HepG2 (cell line): ENCODE results near the gene MTHFD2. TPM values are rescaled to one million over a fixed set of nuclear protein-coding genes. Genes with fewer than 3 reads are reported as not detected.

Experiments used
- ATAC-seq: fragments of 200-7000 bp; cut with Tn5 transposase; 3 replicates; pipeline ENCODE4 v1.9.1; 2020; ENCODE audit warnings: mild to moderate bottlenecking, moderate library complexity
- BruUV-seq: library from RNA; stranded (reverse); fragments of 400-500 nt; replicated peaks from 2 replicates; lab custom pipeline; 2021; lab: Mats Ljungman, UMichigan
- CTCF ChIA-PET: fragments of 300-600 bp; formaldehyde crosslinking; extraction: SDS; loops from one replicate; lab custom pipeline; 2021; ENCODE audit warnings: low total read pairs, inconsistent platforms, low intra/inter-chr PET ratio; lab: Yijun Ruan, JAX
- POLR2A ChIA-PET: fragments of 350-600 bp; sonication (Branson Sonifier 250); formaldehyde crosslinking; loops from one replicate; lab custom pipeline; 2020; ENCODE audit warnings: antibody characterized with exemption, inconsistent platforms; lab: Yijun Ruan, JAX
- DNase-seq: peaks from one replicate; pipeline ENCODE4 v3.0.0-alpha.2; 2015; ENCODE audit warnings: low spot score
- FAIRE-seq: peaks from 3 replicates; lab custom pipeline; 2011; peaks lifted over from hg19 to GRCh38; lab: Jason Lieb, UNC
- H2AFZ ChIP-seq: one replicate; pipeline ENCODE4 v1.6.1; 2011; ENCODE audit warnings: low read length, inconsistent platforms
- H3K27ac ChIP-seq: fragments of 300-600 bp; 3 replicates; pipeline ENCODE4 v1.8.0; 2011; ENCODE audit warnings: mixed run types, mild to moderate bottlenecking, mixed read lengths, low read length, inconsistent platforms; ENCODE audit not compliant: insufficient read depth; ENCODE audit errors: extremely low read length
- H3K27me3 ChIP-seq, 2 experiments: fragments of 200-600 bp in 1 of 2; 2 replicates in 1 of 2; 3 replicates in 1 of 2; pipeline versions ENCODE4 v1.6.0 to v1.8.0; 2011; ENCODE audit warnings: low read length in 2 of 2, mild to moderate bottlenecking in 2 of 2, moderate library complexity in 2 of 2, inconsistent platforms in 1 of 2; ENCODE audit not compliant: insufficient read depth in 2 of 2, control insufficient read depth in 1 of 2
- H3K36me3 ChIP-seq, 2 experiments: fragments of 200-600 bp in 1 of 2; replicated peaks in 1 of 2; 2 replicates in 1 of 2; 3 replicates in 1 of 2; pipeline versions ENCODE4 v1.5.1 to v1.8.0; 2011; ENCODE audit warnings: low read length in 2 of 2, inconsistent platforms in 1 of 2; ENCODE audit not compliant: insufficient read depth in 2 of 2, control insufficient read depth in 1 of 2
- H3K4me1 ChIP-seq: 2 replicates; pipeline ENCODE4 v1.5.1; 2012; ENCODE audit warnings: low read length, inconsistent platforms; ENCODE audit not compliant: insufficient read depth
- H3K4me2 ChIP-seq: 2 replicates; pipeline ENCODE4 v1.6.0; 2011; ENCODE audit warnings: low read depth, low read length, inconsistent platforms
- H3K4me3 ChIP-seq, 3 experiments: fragments of 200-600 bp in 1 of 3; sonication (generic), shearing (Covaris generic) in 1 of 3; replicated peaks in 1 of 3; 2 replicates each; pipeline ENCODE4 v1.5.1; 2011 to 2016; ENCODE audit warnings: low read length in 3 of 3, inconsistent platforms in 2 of 3, low read depth in 2 of 3, mild to moderate bottlenecking in 2 of 3, control low read depth in 1 of 3, mixed read lengths in 1 of 3; ENCODE audit not compliant: insufficient read depth in 1 of 3
- H3K79me2 ChIP-seq: one replicate; pipeline ENCODE4 v1.6.1; 2011; ENCODE audit warnings: low read length, inconsistent platforms; ENCODE audit not compliant: insufficient read depth
- H3K9ac ChIP-seq: 2 replicates; pipeline ENCODE4 v1.6.0; 2011; ENCODE audit warnings: mild to moderate bottlenecking, low read depth, low read length, inconsistent platforms; ENCODE audit not compliant: insufficient read depth
- H3K9me3 ChIP-seq: 2 replicates; pipeline ENCODE4 v1.5.1; 2012; ENCODE audit warnings: mild to moderate bottlenecking, low read length
- H4K20me1 ChIP-seq: 2 replicates; pipeline ENCODE4 v1.6.0; 2011; ENCODE audit warnings: inconsistent platforms, mild to moderate bottlenecking, low read length, moderate library complexity; ENCODE audit not compliant: insufficient read depth
- CBX1 ChIP-seq: IDR thresholded peaks from one replicate; pipeline ENCODE4 v1.6.1; 2016; ENCODE audit warnings: antibody characterized with exemption, low read depth
- HIVEP1 ChIP-seq: sonication (generic); formaldehyde crosslinking; IDR thresholded peaks from 2 replicates; pipeline ENCODE4 v1.4.0; 2020; ENCODE audit warnings: mild to moderate bottlenecking, missing genetic modification reagents
- PRDM4 ChIP-seq: sonication (generic); formaldehyde crosslinking; IDR thresholded peaks from 2 replicates; pipeline ENCODE4 v1.9.0; 2021; ENCODE audit warnings: missing genetic modification reagents, borderline replicate concordance
- RELA ChIP-seq: sonication (generic); formaldehyde crosslinking; IDR thresholded peaks from 2 replicates; pipeline ENCODE4 v1.4.0; 2020; ENCODE audit warnings: missing genetic modification reagents
- REPIN1 ChIP-seq: sonication (generic); formaldehyde crosslinking; IDR thresholded peaks from 2 replicates; pipeline ENCODE4 v1.8.0; 2022; ENCODE audit warnings: missing genetic modification reagents, low read depth, mild to moderate bottlenecking, borderline replicate concordance
- SOX6 ChIP-seq, 2 experiments: fragments of 450-650 bp in 1 of 2; sonication (generic) in 1 of 2; formaldehyde crosslinking in 1 of 2; IDR thresholded peaks; 2 replicates each; pipeline versions ENCODE4 v1.4.0 to v1.6.1; 2017 to 2020; ENCODE audit warnings: antibody characterized with exemption in 1 of 2, mild to moderate bottlenecking in 1 of 2, missing genetic modification reagents in 1 of 2
- TEAD2 ChIP-seq: sonication (generic); formaldehyde crosslinking; IDR thresholded peaks from 2 replicates; pipeline ENCODE4 v1.9.0; 2021; ENCODE audit warnings: missing genetic modification reagents
- TOE1 ChIP-seq: sonication (generic); formaldehyde crosslinking; IDR thresholded peaks from 2 replicates; pipeline ENCODE4 v1.4.0; 2020; ENCODE audit warnings: mild to moderate bottlenecking, missing genetic modification reagents
- ZBTB39 ChIP-seq: sonication (generic); formaldehyde crosslinking; IDR thresholded peaks from 2 replicates; pipeline ENCODE4 v1.5.0; 2020; ENCODE audit warnings: missing genetic modification reagents
- ZKSCAN1 ChIP-seq: fragments of 150-350 bp; IDR thresholded peaks from 2 replicates; pipeline ENCODE4 v1.6.1; 2014; ENCODE audit warnings: low read length
- ZKSCAN8 ChIP-seq: IDR thresholded peaks from 2 replicates; pipeline ENCODE4 v1.6.1; 2016; ENCODE audit warnings: borderline replicate concordance, missing genetic modification reagents, missing compliant biosample characterization
- ZNF33B ChIP-seq: sonication (generic); formaldehyde crosslinking; IDR thresholded peaks from 2 replicates; pipeline ENCODE4 v1.5.1; 2020; ENCODE audit warnings: mild to moderate bottlenecking, missing genetic modification reagents
- ZNF34 ChIP-seq: sonication (generic); formaldehyde crosslinking; IDR thresholded peaks from 2 replicates; pipeline ENCODE4 v1.4.0; 2020; ENCODE audit warnings: mild to moderate bottlenecking, missing genetic modification reagents, borderline replicate concordance
- ZNF546 ChIP-seq: sonication (generic); formaldehyde crosslinking; conservative IDR thresholded peaks from 2 replicates; pipeline ENCODE4 v1.8.1; 2023; ENCODE audit warnings: mild to moderate bottlenecking, missing genetic modification reagents
- ZNF788 ChIP-seq: sonication (generic); formaldehyde crosslinking; IDR thresholded peaks from 2 replicates; pipeline ENCODE4 v1.5.0; 2020; ENCODE audit warnings: mild to moderate bottlenecking, missing genetic modification reagents, borderline replicate concordance
- ZNF839 ChIP-seq: sonication (generic); formaldehyde crosslinking; IDR thresholded peaks from 2 replicates; pipeline ENCODE4 v1.4.0; 2020; ENCODE audit warnings: missing genetic modification reagents, mild to moderate bottlenecking, borderline replicate concordance
- WGBS: methylation state at CpG from one replicate; pipeline ENCODE4 v1.1.6; 2017; ENCODE audit warnings: low lambda C conversion rate; 5-methylcytosine and 5-hydroxymethylcytosine counted together
- in situ Hi-C: cut with HindIII; loops from 2 replicates; pipeline ENCODE4 v1.10.0; 2017; ENCODE audit warnings: low pct_unique_long_range_greater_than_20kb; ENCODE audit not compliant: extremely low pct_ligation_motif_present
- intact Hi-C: fragments of 100-400 bp; cut with micrococcal nuclease; formaldehyde crosslinking; loops from one replicate; pipeline ENCODE4 v1.10.0; 2022; ENCODE audit not compliant: unreplicated experiment
- polyA plus RNA-seq, 8 experiments: library from polyadenylated mRNA; depleted of rRNA in 3 of 8; stranded (reverse) in 7 of 8; unstranded in 1 of 8; fragments of >200 nt; fragmentation: Illumina TruSeq in 4 of 8; extraction: Trizol in 4 of 8; gene quantifications; 2 replicates each; pipeline versions ENCODE4 v1.2.1 to v1.2.3, GENCODE V29; 2011 to 2016; ENCODE audit warnings: low read depth in 4 of 8, missing spikeins in 1 of 8, mixed read lengths in 1 of 8; ENCODE audit not compliant: insufficient read depth in 1 of 8
- total RNA-seq, 5 experiments: library from RNA; depleted of rRNA; stranded (reverse); fragments of >200 nt; fragmentation: Illumina TruSeq; extraction: Trizol; gene quantifications; 2 replicates each; pipeline ENCODE4 v1.2.3, GENCODE V29; 2016; ENCODE audit warnings: low read depth in 1 of 5

Gene MTHFD2
- total and polyA plus RNA-seq, 2 of the 13 experiments (the other 11 are each of a cell fraction or from before 2014, with no cell fraction given): 188 to 269 TPM

- no peak for TF ChIP-seq PRDM4 (CRISPR knock-in tag)
Observed at GRCh38 chr2:74227646-74228045, 29.2 kb downstream of the MTHFD2 start (continued).

GRCh38 chr2:74228772-74229171 lies 30.4 kb downstream of the MTHFD2 start:
- FAIRE-seq (no peak), ATAC-seq (no peak), DNase-seq (no peak)
- BruUV-seq: no TSS peak
- no peak overlapping the region for H3K27ac ChIP-seq
- H2AFZ ChIP-seq: no peak overlapping the region
- WGBS: 74% methylated on average over 4 of the region's 4 CpGs
- H3K9me3 ChIP-seq: no peaks in the 10 kb centered on the region
- H3K4me1 ChIP-seq: peaks cover 6% of the 10 kb centered on the region
- no peaks in the 10 kb centered on the region for H4K20me1 ChIP-seq
- no peak overlapping the region for H3K4me2 ChIP-seq
- intact Hi-C loops: no loop called here
- ChIA-PET CTCF (no interaction called here), POLR2A (interaction anchor here (0.9 kb wide), 1 partner anchor 12 kb away, joined by 3 read pairs; no protein-coding TSS in a partner anchor)
- H3K36me3 ChIP-seq: no peaks in the 10 kb centered on the region
- no peak overlapping the region for H3K9ac ChIP-seq
- H3K79me2 ChIP-seq: no peaks in the 10 kb centered on the region
- TF ChIP-seq ZNF546 (CRISPR knock-in tag) (no peak), ZBTB39 (CRISPR knock-in tag) (no peak), ZNF34 (CRISPR knock-in tag) (no peak), ZKSCAN8 (no peak), HIVEP1 (CRISPR knock-in tag) (no peak), TOE1 (no peak), CBX1 (no peak), ZNF788 (CRISPR knock-in tag) (no peak), SOX6 (IDR thresholded peaks at IDR 0.05) (no peak), SOX6 (CRISPR knock-in tag; IDR thresholded peaks at IDR 0.05) (no peak), REPIN1 (CRISPR knock-in tag) (no peak), ZKSCAN1 (no peak), ZNF839 (CRISPR knock-in tag) (no peak), RELA (CRISPR knock-in tag) (no peak), TEAD2 (CRISPR knock-in tag) (no peak), ZNF33B (no peak)
- TF ChIP-seq, all 625 proteins: peak for 0
- in situ Hi-C loops: no loop called here
- peaks cover 2 to 19% of the 10 kb centered on the region in 2 experiments; a peak in 4 of 5 replicates for H3K27me3 ChIP-seq
- H3K4me3 ChIP-seq: no peak overlapping the region
